Right lobe of liver (tissue), 4 donors: ENCODE measurements around the gene ZMYND10.

Source experiments
- POLR2A ChIP-seq: fragments of 450-650 bp; IDR thresholded peaks from one replicate; pipeline ENCODE4 v1.6.1; 2017; ENCODE audit warnings: antibody characterized with exemption, mild to moderate bottlenecking
- TF ChIP-seq, protein P1 (sequence below), 4 donors: fragments of 200-600 bp in 3 of 4; fragments of 450-650 bp in 1 of 4; IDR thresholded peaks; one replicate each; pipeline versions ENCODE4 v1.5.1 to v1.8.0; 2016 to 2022; ENCODE audit warnings: antibody characterized with exemption in 4 of 4, mild to moderate bottlenecking in 2 of 4
- donor health status: DM: no; HTN: no; CAD: no.
- donor health status: DM: no; HTN: no; CAD: no.
- donor health status: DM: no; HTN: yes; CAD: no.

DNA sequence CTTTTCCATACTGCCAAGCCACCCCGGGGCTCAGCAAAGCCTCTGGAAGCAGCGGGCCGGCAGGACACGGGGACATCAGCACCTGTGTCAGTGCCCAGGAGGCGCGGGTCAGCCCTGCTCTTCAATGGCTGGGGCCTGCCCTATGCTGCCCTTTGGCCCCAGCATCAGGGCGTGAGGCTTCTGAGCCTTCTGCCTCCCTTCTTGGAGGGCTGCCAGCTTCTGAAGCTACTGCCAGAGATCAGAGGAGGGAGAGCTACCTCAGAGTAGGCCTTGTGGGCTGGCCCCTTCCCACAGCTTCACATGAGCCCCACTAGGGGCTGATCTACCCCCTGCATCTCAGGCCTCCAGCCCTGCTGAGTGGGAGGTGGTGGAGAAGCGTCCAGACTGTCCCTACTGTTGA, 26.8 kb upstream of the ZMYND10 start:
- TF ChIP-seq, protein P1, sequence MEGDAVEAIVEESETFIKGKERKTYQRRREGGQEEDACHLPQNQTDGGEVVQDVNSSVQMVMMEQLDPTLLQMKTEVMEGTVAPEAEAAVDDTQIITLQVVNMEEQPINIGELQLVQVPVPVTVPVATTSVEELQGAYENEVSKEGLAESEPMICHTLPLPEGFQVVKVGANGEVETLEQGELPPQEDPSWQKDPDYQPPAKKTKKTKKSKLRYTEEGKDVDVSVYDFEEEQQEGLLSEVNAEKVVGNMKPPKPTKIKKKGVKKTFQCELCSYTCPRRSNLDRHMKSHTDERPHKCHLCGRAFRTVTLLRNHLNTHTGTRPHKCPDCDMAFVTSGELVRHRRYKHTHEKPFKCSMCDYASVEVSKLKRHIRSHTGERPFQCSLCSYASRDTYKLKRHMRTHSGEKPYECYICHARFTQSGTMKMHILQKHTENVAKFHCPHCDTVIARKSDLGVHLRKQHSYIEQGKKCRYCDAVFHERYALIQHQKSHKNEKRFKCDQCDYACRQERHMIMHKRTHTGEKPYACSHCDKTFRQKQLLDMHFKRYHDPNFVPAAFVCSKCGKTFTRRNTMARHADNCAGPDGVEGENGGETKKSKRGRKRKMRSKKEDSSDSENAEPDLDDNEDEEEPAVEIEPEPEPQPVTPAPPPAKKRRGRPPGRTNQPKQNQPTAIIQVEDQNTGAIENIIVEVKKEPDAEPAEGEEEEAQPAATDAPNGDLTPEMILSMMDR (IDR thresholded peaks at IDR 0.05), result no peak
- TF ChIP-seq POLR2A, result no peak
